ENCODE data around the gene EHMT2.

- TF ChIP-seq MXI1 (IDR thresholded peaks at IDR 0.05; ENCODE audit: borderline replicate concordance, low read depth, low read length) (no peak), MTA3 (CRISPR knock-in tag; IDR thresholded peaks at IDR 0.05) (no peak), CREB1 (IDR thresholded peaks at IDR 0.05) (no peak), CREB1 (CRISPR knock-in tag; IDR thresholded peaks at IDR 0.05) (no peak), RFX1 (IDR thresholded peaks at IDR 0.05) (no peak), TAF1 (CRISPR knock-in tag; IDR thresholded peaks at IDR 0.05) (no peak), SP1 (IDR thresholded peaks at IDR 0.05) (no peak), SP1 (CRISPR knock-in tag; IDR thresholded peaks at IDR 0.05) (no peak), ZBTB1 (CRISPR knock-in tag; IDR thresholded peaks at IDR 0.05; ENCODE audit: borderline replicate concordance) (no peak), ZNF782 (CRISPR knock-in tag; IDR thresholded peaks at IDR 0.05; ENCODE audit: borderline replicate concordance) (no peak)
Measured at GRCh38 chr6:31869343-31869742, 28.2 kb downstream of the EHMT2 start.

Measured in HepG2 (cell line).